Glutamatergic neuron (in vitro differentiated cells): Measurements from ENCODE around the gene PPM1L. TPM values are rescaled to one million over a fixed set of nuclear protein-coding genes. Genes with fewer than 3 reads are reported as not detected.

Experiments used
- DNase-seq: peaks from one replicate; pipeline ENCODE4 v3.0.0; 2022
- H3K27ac Mint-ChIP-seq: one replicate; pipeline ENCODE4 v1.8.0; 2020; ENCODE audit warnings: mild to moderate bottlenecking, mixed read lengths, inconsistent platforms; ENCODE audit not compliant: unreplicated experiment
- H3K27me3 Mint-ChIP-seq: one replicate; pipeline ENCODE4 v1.8.0; 2020; ENCODE audit warnings: mild to moderate bottlenecking, moderate library complexity, mixed read lengths, inconsistent platforms; ENCODE audit not compliant: unreplicated experiment
- H3K36me3 Mint-ChIP-seq: one replicate; pipeline ENCODE4 v1.8.0; 2020; ENCODE audit warnings: mild to moderate bottlenecking, mixed read lengths, inconsistent platforms; ENCODE audit not compliant: unreplicated experiment
- H3K4me1 Mint-ChIP-seq: one replicate; pipeline ENCODE4 v1.8.0; 2020; ENCODE audit warnings: mild to moderate bottlenecking, low read depth, mixed read lengths, inconsistent platforms; ENCODE audit not compliant: unreplicated experiment
- H3K4me3 Mint-ChIP-seq: one replicate; pipeline ENCODE4 v1.8.0; 2020; ENCODE audit warnings: mild to moderate bottlenecking, mixed read lengths, inconsistent platforms; ENCODE audit not compliant: unreplicated experiment
- H3K9me3 Mint-ChIP-seq: one replicate; pipeline ENCODE4 v1.8.0; 2020; ENCODE audit warnings: mild to moderate bottlenecking, moderate library complexity, mixed read lengths, inconsistent platforms; ENCODE audit not compliant: unreplicated experiment
- total RNA-seq: library from RNA; stranded (reverse); fragmentation: NEBNext Ultra II Directional; extraction: Animal tissue kit (Norgen Biotek cat#: 25700); gene quantifications from one replicate; pipeline ENCODE4 v1.2.1, GENCODE V29; 2021; ENCODE audit not compliant: unreplicated experiment
- TF ChIP-seq, protein P1 (sequence below): fragments of 200-600 bp; sonication (generic); IDR thresholded peaks from one replicate; pipeline ENCODE4 v1.5.0; 2021; ENCODE audit not compliant: partially characterized antibody, unreplicated experiment

The PPM1L gene
- total RNA-seq, 1 donor from 2014 or later, result 81.4 TPM

DNA sequence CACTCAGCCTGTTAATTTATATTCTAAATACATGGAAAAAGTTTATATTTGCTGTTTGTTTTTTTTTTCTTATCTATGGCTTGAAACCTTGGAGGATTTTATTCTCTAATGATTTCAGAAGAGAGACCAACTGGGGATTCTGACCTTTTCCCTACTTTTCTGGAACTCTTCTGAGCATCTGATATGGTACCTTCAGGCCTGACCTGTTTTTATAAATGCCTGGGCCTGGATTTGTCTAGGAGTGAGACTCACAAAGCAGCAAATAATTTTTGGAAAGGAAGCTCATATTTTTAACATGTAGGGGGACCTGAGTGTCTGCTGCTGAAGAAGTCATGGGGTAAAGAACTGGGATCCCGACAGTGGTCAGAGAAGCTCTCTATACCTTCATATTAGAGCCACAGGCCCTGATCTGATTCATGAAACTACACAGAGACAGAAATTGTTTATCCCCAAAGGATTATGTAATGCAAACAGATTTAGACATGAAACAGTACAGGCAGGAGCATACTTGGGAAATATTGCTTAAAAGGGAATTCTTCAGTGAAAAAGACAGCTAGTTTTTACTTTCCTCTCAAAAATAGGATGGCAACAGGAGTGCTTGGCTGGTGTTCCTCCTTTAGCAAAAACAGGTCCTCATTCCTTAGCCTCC, 15.9 kb downstream of the PPM1L start:
- no peaks in the 10 kb centered on the region for H3K36me3 Mint-ChIP-seq
- H3K27me3 Mint-ChIP-seq, result peaks cover 2% of the 10 kb centered on the region
- DNase-seq, result no peak
- H3K27ac Mint-ChIP-seq, result no peak overlapping the region
- no peak overlapping the region for H3K4me3 Mint-ChIP-seq
- H3K4me1 Mint-ChIP-seq, result peaks cover 12% of the 10 kb centered on the region
- TF ChIP-seq, protein P1, sequence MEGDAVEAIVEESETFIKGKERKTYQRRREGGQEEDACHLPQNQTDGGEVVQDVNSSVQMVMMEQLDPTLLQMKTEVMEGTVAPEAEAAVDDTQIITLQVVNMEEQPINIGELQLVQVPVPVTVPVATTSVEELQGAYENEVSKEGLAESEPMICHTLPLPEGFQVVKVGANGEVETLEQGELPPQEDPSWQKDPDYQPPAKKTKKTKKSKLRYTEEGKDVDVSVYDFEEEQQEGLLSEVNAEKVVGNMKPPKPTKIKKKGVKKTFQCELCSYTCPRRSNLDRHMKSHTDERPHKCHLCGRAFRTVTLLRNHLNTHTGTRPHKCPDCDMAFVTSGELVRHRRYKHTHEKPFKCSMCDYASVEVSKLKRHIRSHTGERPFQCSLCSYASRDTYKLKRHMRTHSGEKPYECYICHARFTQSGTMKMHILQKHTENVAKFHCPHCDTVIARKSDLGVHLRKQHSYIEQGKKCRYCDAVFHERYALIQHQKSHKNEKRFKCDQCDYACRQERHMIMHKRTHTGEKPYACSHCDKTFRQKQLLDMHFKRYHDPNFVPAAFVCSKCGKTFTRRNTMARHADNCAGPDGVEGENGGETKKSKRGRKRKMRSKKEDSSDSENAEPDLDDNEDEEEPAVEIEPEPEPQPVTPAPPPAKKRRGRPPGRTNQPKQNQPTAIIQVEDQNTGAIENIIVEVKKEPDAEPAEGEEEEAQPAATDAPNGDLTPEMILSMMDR, result no peak
- peaks cover 2% of the 10 kb centered on the region for H3K9me3 Mint-ChIP-seq

DNA sequence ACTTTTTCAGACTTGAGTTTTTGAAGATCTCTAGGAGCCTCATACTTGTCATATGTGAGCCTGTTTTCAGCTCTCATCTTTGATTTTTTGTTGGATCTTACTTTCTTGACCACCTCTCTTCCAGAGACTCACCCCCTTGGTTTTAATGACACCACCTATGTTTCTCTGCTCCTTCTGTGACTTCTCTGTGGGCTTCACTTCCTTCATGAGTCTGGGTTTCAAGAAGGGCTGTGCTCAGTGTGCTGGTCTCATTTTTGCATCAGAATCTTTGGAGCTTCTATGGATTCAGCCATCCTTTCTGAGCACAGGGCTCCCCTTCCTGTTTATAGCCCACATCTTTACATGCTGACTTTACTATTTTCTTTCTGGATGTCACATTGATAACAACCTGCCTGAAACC, 17.7 kb downstream of the PPM1L start:
- Mint-ChIP-seq H3K36me3 (no peaks in the 10 kb centered on the region), H3K4me3 (no peak overlapping the region), H3K27me3 (peaks cover 2% of the 10 kb centered on the region), H3K27ac (no peak overlapping the region), H3K9me3 (peaks cover 2% of the 10 kb centered on the region), H3K4me1 (peaks cover 15% of the 10 kb centered on the region)
- TF ChIP-seq, protein P1, result no peak
- no peak for DNase-seq

DNA sequence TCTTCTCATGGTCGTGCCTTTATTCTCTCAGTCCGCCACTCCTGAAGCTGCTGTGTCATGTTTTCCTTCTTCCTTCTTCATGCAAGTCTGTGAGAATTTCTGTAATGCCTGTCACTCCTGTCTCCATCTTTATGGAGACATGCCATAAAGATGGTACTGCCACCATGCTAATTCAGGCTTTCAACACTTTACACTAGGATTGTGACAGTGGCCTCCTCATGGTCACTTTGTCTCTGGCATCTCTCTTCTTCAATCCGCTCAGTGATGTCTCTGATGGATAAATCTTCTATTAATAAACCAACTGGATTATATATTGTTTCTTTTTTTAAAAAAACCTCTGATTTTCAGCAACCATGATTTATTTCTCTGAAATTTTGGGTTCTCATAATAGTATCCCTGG, 18.1 kb downstream of the PPM1L start:
- H3K4me3 Mint-ChIP-seq, result no peak overlapping the region
- no peak for DNase-seq
- H3K36me3 Mint-ChIP-seq, result no peaks in the 10 kb centered on the region
- H3K9me3 Mint-ChIP-seq, result peaks cover 2% of the 10 kb centered on the region
- peaks cover 2% of the 10 kb centered on the region for H3K27me3 Mint-ChIP-seq
- H3K27ac Mint-ChIP-seq, result no peak overlapping the region
- TF ChIP-seq, protein P1, result no peak
- H3K4me1 Mint-ChIP-seq, result peaks cover 15% of the 10 kb centered on the region

DNA sequence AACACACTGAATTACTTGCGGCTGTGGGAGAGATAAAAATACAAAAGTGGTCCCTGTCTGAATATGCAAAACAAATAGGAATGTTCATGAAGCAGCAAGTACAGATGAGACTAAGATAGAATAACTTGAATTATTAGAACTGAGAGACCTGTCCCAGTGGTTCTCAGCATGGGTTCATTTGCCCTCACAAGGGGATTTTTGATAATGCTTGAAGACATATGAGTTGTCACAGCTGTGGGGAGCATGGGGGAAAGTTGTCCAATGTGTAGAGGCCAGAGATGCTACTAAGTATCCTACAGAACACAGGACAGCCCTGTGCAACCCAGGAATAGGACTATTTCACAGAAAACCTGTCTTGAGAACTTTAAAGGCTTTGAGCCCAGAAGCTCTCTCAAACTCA, 22.4 kb downstream of the PPM1L start:
- Mint-ChIP-seq H3K4me3 (no peak overlapping the region), H3K27me3 (no peaks in the 10 kb centered on the region), H3K27ac (no peak overlapping the region)

DNA sequence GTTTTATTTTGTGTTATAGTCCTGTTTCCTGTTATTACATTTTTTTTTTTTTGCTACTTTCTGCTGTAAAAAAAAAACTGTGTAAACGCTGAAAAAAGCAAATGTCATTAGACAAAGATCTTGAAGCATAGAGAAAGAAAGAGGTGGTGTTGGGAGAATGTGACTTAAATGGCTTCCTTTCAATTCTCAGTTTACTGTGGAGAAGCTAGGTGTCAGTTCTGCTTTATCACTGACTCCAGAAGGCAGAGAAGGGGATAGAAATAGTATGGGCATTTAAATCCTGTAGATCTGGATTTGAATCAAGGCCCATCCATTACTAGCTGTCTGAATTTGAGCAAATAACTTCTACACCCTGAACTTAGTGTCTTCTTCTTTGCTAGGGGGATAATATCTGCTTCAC, 23.0 kb downstream of the PPM1L start:
- Mint-ChIP-seq H3K36me3 (no peaks in the 10 kb centered on the region), H3K4me1 (peaks cover 9% of the 10 kb centered on the region), H3K9me3 (no peaks in the 10 kb centered on the region), H3K27ac (no peak overlapping the region), H3K27me3 (no peaks in the 10 kb centered on the region), H3K4me3 (no peak overlapping the region)
- TF ChIP-seq, protein P1, result no peak
- DNase-seq, result no peak

More for the DNA sequence above, 22.4 kb downstream of the PPM1L start:
- TF ChIP-seq, protein P1, result no peak
- no peaks in the 10 kb centered on the region for H3K9me3 Mint-ChIP-seq
- no peaks in the 10 kb centered on the region for H3K36me3 Mint-ChIP-seq
- H3K4me1 Mint-ChIP-seq, result peaks cover 14% of the 10 kb centered on the region
- DNase-seq, result no peak
